Neural crest cell (in vitro differentiated cells): ENCODE results near the gene PRSS22. TPM values are rescaled to one million over a fixed set of nuclear protein-coding genes. Genes with fewer than 3 reads are reported as not detected.

ENCODE experiments used
- DNase-seq: peaks from one replicate; pipeline ENCODE4 v3.0.0; 2021; ENCODE audit warnings: low read depth, mixed read lengths, low spot score
- H3K27ac Mint-ChIP-seq: one replicate; pipeline ENCODE4 v1.8.0; 2021; ENCODE audit warnings: mild to moderate bottlenecking, mixed read lengths; ENCODE audit not compliant: unreplicated experiment
- H3K27me3 Mint-ChIP-seq: 2 replicates; pipeline ENCODE4 v1.8.0; 2021; ENCODE audit warnings: low read depth, mild to moderate bottlenecking, mixed read lengths
- H3K36me3 Mint-ChIP-seq: 2 replicates; pipeline ENCODE4 v1.8.0; 2021; ENCODE audit warnings: low read depth, mild to moderate bottlenecking, mixed read lengths
- H3K4me1 Mint-ChIP-seq: 2 replicates; pipeline ENCODE4 v1.8.0; 2021; ENCODE audit warnings: mixed read lengths
- H3K4me3 Mint-ChIP-seq: one replicate; pipeline ENCODE4 v1.8.0; 2021; ENCODE audit warnings: mild to moderate bottlenecking, mixed read lengths
- H3K9me3 Mint-ChIP-seq: 2 replicates; pipeline ENCODE4 v1.8.0; 2021; ENCODE audit warnings: mixed read lengths
- total RNA-seq: library from RNA; stranded (reverse); gene quantifications from 2 replicates; pipeline ENCODE4 v1.2.1, GENCODE V29; 2021
- TF ChIP-seq, protein P1 (sequence below): fragments of 200-600 bp; sonication (generic); conservative IDR thresholded peaks from 2 replicates; pipeline ENCODE4 v1.5.0; 2021; ENCODE audit warnings: antibody characterized with exemption, mild to moderate bottlenecking

The PRSS22 gene
- total RNA-seq, 1 donor from 2014 or later, result not detected

DNA sequence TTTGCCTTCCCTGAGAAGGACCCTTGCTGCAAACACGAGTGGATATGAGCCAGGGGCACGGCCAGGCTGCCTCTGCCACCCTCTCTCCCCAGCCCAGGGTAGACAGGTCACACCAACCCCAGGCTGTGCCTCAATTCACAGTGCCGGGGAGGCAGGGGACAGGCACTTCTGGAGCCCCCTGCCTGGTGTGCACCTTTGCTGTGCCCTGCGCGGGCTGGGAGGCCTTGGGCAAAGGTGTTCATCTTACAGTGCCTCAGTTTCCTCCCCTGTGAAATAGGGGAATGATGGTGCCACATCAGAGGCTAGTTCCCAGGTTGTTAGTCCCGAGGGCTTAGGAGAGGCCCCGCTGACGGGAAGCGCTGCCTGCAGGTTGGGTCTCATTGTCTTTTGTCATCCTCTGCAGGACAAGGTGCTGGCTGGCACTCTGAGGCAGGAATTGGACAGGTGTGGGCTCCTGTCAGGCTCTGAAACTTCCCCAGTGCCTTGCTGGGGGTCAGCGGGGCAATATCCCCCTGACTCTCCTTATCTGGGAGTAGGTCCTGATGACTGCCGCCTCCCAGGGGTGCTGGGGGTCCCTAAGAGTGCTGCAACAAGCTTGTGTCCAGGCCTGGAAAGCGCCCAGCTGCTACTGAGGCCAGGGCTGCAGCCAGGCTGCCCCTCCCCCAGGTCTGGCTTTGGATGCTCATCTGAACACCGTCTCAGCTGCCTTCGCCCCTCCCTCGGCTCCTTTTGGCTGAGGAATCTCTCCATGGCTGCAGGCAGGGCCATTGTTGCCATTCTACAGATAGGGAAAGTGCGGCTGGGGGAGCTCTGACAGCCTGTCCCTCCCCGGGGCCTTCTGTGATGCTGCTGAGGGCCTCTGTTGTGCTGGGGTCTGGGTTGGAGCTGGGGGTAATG lies 37.8 kb downstream of the PRSS22 start:
- Mint-ChIP-seq H3K27me3 (peaks cover 6% of the 10 kb centered on the region), H3K4me3 (no peak overlapping the region)

DNA sequence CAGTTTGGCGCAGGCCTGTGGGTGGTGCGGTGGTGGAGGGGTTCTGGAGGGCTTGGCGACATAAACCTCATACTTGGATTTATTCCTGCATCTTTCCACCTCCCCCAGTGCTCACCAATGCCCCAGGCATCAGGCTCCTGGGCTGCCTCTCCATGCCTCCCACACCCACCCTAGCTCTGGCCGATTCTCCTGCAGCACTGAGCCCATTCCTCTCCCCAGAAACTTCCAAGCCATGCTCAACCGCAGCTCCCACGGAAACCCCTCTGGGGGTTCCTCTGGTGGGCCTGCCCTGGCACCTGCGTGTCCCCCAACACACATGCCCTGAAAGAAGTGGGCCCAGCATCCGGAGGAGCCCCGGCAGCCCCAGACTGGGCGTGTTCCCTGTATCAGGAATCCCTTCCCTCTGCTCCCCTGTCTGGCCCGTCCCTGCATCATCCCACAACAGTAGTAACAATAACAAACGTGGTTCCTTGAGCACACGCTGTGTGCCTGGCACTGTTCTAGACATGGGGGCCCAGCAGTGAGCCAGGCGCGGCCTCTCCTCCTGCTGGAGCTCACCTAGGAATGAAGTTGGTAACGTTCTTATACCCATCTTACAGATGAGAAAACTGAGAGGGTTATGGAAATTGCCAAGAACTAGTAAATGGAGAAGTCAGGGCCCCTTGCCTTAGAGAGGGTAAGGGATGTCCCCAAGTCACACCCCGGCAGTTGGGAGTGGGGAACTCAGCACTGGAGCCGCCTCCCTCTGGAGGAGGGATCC lies 38.6 kb downstream of the PRSS22 start:
- Mint-ChIP-seq H3K4me3 (no peak overlapping the region), H3K4me1 (no peaks in the 10 kb centered on the region), H3K27me3 (peaks cover 6% of the 10 kb centered on the region), H3K36me3 (no peaks in the 10 kb centered on the region), H3K9me3 (no peaks in the 10 kb centered on the region), H3K27ac (no peak overlapping the region)
- DNase-seq, result no peak
- TF ChIP-seq, protein P1, sequence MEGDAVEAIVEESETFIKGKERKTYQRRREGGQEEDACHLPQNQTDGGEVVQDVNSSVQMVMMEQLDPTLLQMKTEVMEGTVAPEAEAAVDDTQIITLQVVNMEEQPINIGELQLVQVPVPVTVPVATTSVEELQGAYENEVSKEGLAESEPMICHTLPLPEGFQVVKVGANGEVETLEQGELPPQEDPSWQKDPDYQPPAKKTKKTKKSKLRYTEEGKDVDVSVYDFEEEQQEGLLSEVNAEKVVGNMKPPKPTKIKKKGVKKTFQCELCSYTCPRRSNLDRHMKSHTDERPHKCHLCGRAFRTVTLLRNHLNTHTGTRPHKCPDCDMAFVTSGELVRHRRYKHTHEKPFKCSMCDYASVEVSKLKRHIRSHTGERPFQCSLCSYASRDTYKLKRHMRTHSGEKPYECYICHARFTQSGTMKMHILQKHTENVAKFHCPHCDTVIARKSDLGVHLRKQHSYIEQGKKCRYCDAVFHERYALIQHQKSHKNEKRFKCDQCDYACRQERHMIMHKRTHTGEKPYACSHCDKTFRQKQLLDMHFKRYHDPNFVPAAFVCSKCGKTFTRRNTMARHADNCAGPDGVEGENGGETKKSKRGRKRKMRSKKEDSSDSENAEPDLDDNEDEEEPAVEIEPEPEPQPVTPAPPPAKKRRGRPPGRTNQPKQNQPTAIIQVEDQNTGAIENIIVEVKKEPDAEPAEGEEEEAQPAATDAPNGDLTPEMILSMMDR, result no peak

More for the DNA sequence above, 37.8 kb downstream of the PRSS22 start:
- H3K9me3 Mint-ChIP-seq, result no peaks in the 10 kb centered on the region
- no peaks in the 10 kb centered on the region for H3K4me1 Mint-ChIP-seq
- TF ChIP-seq, protein P1, result no peak
- H3K36me3 Mint-ChIP-seq, result no peaks in the 10 kb centered on the region
- H3K27ac Mint-ChIP-seq, result no peak overlapping the region
- no peak for DNase-seq

DNA sequence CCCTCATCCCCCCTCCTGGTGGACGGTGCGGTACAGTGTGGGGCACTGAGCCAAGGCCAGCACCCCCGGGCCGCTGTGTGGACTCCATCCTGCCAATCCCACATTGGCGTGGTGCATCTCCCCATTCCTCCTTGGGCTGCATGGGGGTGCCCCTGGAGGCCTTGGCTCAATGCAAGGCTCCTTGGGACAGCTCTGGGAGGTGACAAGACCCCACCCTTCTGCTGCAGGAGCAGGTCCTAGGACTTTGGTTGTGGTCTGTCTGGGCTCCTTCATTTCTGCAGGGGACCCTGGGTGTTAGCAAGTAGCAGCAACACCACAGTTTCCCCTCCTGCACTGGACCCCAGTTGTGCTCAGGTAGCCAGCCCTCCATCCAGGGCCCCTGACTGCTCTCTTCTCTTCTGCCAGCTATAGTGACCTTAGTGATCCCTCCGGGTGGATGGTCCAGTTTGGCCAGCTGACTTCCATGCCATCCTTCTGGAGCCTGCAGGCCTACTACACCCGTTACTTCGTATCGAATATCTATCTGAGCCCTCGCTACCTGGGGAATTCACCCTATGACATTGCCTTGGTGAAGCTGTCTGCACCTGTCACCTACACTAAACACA lies 39.6 kb downstream of the PRSS22 start:
- Mint-ChIP-seq H3K4me3 (no peak overlapping the region), H3K4me1 (no peaks in the 10 kb centered on the region), H3K27ac (no peak overlapping the region), H3K36me3 (no peaks in the 10 kb centered on the region), H3K27me3 (peaks cover 6% of the 10 kb centered on the region), H3K9me3 (no peaks in the 10 kb centered on the region)
- no peak for DNase-seq
- TF ChIP-seq, protein P1, result no peak

DNA sequence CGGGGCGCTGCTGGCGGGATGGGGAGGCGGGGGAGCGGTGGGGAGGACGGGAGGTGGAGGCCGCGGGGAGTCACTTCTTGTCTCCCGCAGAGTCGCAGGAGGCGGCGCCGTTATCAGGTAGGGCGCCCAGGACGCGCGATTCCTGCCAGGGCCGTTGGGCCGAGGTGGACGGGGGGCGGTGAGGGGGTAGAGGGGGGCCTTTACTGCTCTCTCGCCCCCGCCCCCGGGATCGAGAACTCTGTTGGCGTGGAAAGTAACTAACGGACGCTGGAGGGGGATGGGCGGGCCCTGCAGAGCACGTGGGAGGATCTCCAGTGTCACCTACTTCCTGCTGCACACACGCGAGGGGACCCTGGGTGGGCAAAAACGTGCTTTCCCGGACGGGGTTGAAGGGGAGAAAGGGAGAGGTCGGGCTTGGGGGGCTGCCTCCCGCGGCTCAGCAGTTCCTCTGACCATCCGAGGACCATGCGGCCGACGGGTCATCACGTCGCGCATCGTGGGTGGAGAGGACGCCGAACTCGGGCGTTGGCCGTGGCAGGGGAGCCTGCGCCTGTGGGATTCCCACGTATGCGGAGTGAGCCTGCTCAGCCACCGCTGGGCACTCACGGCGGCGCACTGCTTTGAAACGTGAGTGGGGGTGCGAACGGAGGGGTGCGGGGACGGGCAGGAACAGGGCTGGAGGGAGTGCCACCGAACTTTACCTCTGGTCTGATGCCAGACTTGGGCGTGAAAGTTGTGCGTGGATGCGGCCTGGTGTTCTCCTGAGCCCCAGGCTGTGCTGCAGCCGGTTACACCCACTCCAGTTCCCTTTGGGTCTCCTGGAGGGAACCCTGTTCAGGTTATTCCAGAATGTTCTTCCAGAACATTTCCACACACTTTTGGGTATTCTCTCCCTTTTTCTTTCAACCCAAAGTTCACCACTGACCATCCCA lies 40.4 kb downstream of the PRSS22 start:
- Mint-ChIP-seq H3K9me3 (no peaks in the 10 kb centered on the region), H3K36me3 (no peaks in the 10 kb centered on the region), H3K4me1 (no peaks in the 10 kb centered on the region), H3K27ac (no peak overlapping the region), H3K27me3 (peaks cover 2% of the 10 kb centered on the region), H3K4me3 (no peak overlapping the region)
- TF ChIP-seq, protein P1, result no peak
- no peak for DNase-seq
